HepG2 (cell line): ENCODE results near the gene NDUFAF5. TPM values are rescaled to one million over a fixed set of nuclear protein-coding genes. Genes with fewer than 3 reads are reported as not detected.
A peak's percentile ranks its signal among the peaks of the same experiment; 100 is the strongest.

Experiments
- FOSL2 ChIP-seq: sonication (generic); formaldehyde crosslinking; IDR thresholded peaks from 2 replicates; pipeline ENCODE4 v1.4.0; 2020; ENCODE audit warnings: missing genetic modification reagents
- FOXJ3 ChIP-seq: sonication (generic); formaldehyde crosslinking; IDR thresholded peaks from 2 replicates; pipeline ENCODE4 v1.4.0; 2020; ENCODE audit warnings: missing genetic modification reagents, mild to moderate bottlenecking, borderline replicate concordance
- MIER3 ChIP-seq: IDR thresholded peaks from 2 replicates; pipeline ENCODE4 v1.6.1; 2016; ENCODE audit warnings: missing compliant biosample characterization, borderline replicate concordance
- NFIB ChIP-seq: sonication (generic); formaldehyde crosslinking; IDR thresholded peaks from 2 replicates; pipeline ENCODE4 v1.9.0; 2021; ENCODE audit warnings: missing genetic modification reagents, mild to moderate bottlenecking, borderline replicate concordance
- ZNF101 ChIP-seq: sonication (generic); formaldehyde crosslinking; IDR thresholded peaks from 2 replicates; pipeline ENCODE4 v1.4.0; 2020; ENCODE audit warnings: mild to moderate bottlenecking, low read depth, missing genetic modification reagents, borderline replicate concordance
- ZNF18 ChIP-seq: sonication (generic); formaldehyde crosslinking; IDR thresholded peaks from 2 replicates; pipeline ENCODE4 v1.8.0; 2022; ENCODE audit warnings: mild to moderate bottlenecking, missing genetic modification reagents; ENCODE audit not compliant: insufficient replicate concordance
- ZNF280D ChIP-seq: sonication (generic); formaldehyde crosslinking; IDR thresholded peaks from 2 replicates; pipeline ENCODE4 v1.5.1; 2020; ENCODE audit warnings: mild to moderate bottlenecking, missing genetic modification reagents
- ZNF317 ChIP-seq: sonication (generic); formaldehyde crosslinking; IDR thresholded peaks from 2 replicates; pipeline ENCODE4 v1.5.0; 2020; ENCODE audit warnings: mild to moderate bottlenecking, missing genetic modification reagents
- ZNF597 ChIP-seq: sonication (generic); formaldehyde crosslinking; IDR thresholded peaks from 2 replicates; pipeline ENCODE4 v1.5.0; 2020; ENCODE audit warnings: missing genetic modification reagents
- ZXDC ChIP-seq: sonication (generic); formaldehyde crosslinking; IDR thresholded peaks from 2 replicates; pipeline ENCODE4 v1.5.0; 2020; ENCODE audit warnings: mild to moderate bottlenecking, missing genetic modification reagents
- polyA plus RNA-seq, 8 experiments: library from polyadenylated mRNA; depleted of rRNA in 3 of 8; stranded (reverse) in 7 of 8; unstranded in 1 of 8; fragments of >200 nt; fragmentation: Illumina TruSeq in 4 of 8; extraction: Trizol in 4 of 8; gene quantifications; 2 replicates each; pipeline versions ENCODE4 v1.2.1 to v1.2.3, GENCODE V29; 2011 to 2016; ENCODE audit warnings: low read depth in 4 of 8, missing spikeins in 1 of 8, mixed read lengths in 1 of 8; ENCODE audit not compliant: insufficient read depth in 1 of 8
- total RNA-seq, 5 experiments: library from RNA; depleted of rRNA; stranded (reverse); fragments of >200 nt; fragmentation: Illumina TruSeq; extraction: Trizol; gene quantifications; 2 replicates each; pipeline ENCODE4 v1.2.3, GENCODE V29; 2016; ENCODE audit warnings: low read depth in 1 of 5

NDUFAF5 gene
- total and polyA plus RNA-seq, 2 of the 13 experiments (the other 11 are each of a cell fraction or from before 2014, with no cell fraction given): 23.1 to 66.7 TPM

GRCh38 chr20:13784893-13785715 lies at the start of gene NDUFAF5, which contains the start of gene ESF1 (continued):
- peak; percentile 81; the same call in 1 of the 2 replicates for TF ChIP-seq ZNF280D
- TF ChIP-seq ZNF18: peak; percentile 91
- TF ChIP-seq ZNF317: peak; percentile 78; the same call in 1 of the 2 replicates
- peak; percentile 93; the same call in 1 of the 2 replicates for TF ChIP-seq ZNF597 (CRISPR knock-in tag)
- peak; percentile 94; the same call in 1 of the 2 replicates for TF ChIP-seq MIER3 (CRISPR knock-in tag)
- TF ChIP-seq NFIB (CRISPR knock-in tag): no peak
- TF ChIP-seq ZNF101: peak; percentile 85; the same call in 1 of the 2 replicates
- peak; percentile 86 for TF ChIP-seq FOSL2
- peak; percentile 90; the same call in 1 of the 2 replicates for TF ChIP-seq FOXJ3 (CRISPR knock-in tag)
- no peak; the same call in 1 of the 2 replicates for TF ChIP-seq ZXDC (CRISPR knock-in tag)
